Activated naive CD4-positive, alpha-beta T cell treated with anti-CD3 and anti-CD28 coated beads, Interleukin-2, amount 50 U/mL, for 72 hours (primary cell): ENCODE results near the gene MLPH. TPM values are rescaled to one million over a fixed set of nuclear protein-coding genes. Genes with fewer than 3 reads are reported as not detected.

Experiments
- ATAC-seq, 2 donors: fragments of 150-1000 bp; cut with Tn5 transposase; 2 replicates each; pipeline ENCODE4 v1.10.0; 2021; ENCODE audit warnings: mild to moderate bottlenecking in 2 of 2, moderate library complexity in 2 of 2
- DNase-seq, 2 donors: peaks; one replicate each; pipeline ENCODE4 v3.0.0; 2021 to 2022; ENCODE audit warnings: low spot score in 2 of 2
- H3K27ac Mint-ChIP-seq, 2 donors: one replicate each; pipeline ENCODE4 v1.8.0; 2022; ENCODE audit warnings: mild to moderate bottlenecking in 2 of 2, mixed read lengths in 2 of 2
- H3K36me3 Mint-ChIP-seq, 2 donors: one replicate each; pipeline ENCODE4 v1.8.0; 2022; ENCODE audit warnings: mixed read lengths in 2 of 2
- H3K9me3 Mint-ChIP-seq, 2 donors: one replicate each; pipeline ENCODE4 v1.8.0; 2022; ENCODE audit warnings: mixed read lengths in 2 of 2
- total RNA-seq, 2 donors: library from RNA; stranded (reverse); gene quantifications; one replicate each; pipeline ENCODE4 v1.2.3, GENCODE V29; 2022

The MLPH gene
- total RNA-seq, 2 donors from 2014 or later = not detected

DNA sequence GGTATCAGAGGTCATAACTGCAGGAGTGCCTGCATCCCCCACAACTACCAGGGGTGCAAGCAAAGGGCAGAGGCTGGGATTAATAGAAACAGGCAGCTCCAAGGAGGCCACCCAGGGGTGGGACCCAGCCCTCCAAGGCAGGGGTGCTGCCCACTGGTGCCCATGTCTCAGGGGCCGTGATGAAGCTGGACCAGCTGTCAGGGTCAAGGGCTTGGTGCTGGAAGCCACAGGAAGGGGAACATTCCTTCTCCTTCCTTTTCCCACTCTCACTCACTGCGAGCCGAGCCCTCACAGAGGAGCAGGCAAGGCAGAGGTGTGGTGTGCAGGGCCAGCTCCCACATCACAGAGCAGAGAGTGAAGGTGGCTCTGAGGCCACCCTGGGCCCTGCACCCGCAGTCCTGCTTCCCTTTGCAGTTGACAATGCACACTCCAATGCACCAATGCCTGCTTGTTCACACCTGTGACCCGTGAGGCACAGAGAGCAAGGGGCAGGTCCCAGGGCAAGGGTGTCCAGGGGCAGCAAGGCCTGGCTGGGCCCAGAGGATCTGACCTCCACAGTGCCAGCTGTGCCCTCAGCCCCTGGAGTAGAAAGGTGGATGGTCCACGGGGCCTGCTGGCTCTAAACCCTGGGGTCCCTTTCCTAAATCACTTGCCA lies 28.7 kb downstream of the MLPH start:
- H3K27ac Mint-ChIP-seq = peak overlapping the region in 1 of 2 donors; percentile 47
- H3K9me3 Mint-ChIP-seq = no peaks in the 10 kb centered on the region
- DNase-seq (no peak), ATAC-seq (no peak)
- H3K36me3 Mint-ChIP-seq = no peaks in the 10 kb centered on the region

DNA sequence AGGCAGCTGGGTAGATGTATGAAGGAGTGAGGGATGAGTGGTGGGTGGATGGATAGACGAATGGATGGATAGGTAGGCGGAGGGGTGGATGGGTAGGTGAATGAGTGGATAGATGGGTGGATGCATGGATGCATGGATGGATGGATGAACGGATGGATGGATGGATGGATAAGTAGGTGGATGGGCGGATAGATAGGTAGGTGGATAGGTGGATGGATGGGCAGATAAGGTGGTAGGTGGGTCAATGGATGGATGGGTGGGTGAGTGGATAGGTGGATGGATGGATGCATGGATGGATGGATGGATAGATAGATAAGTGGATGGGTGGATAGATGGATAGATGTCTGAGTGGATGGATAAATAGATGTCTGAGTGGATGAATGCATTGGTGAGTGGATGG lies 30.1 kb downstream of the MLPH start:
- no peak for ATAC-seq

GRCh38 chr2:237517990-237518389 lies 30.9 kb downstream of the MLPH start:
- no peak for ATAC-seq
- DNase-seq = no peak
- no peaks in the 10 kb centered on the region for H3K36me3 Mint-ChIP-seq
- no peak overlapping the region for H3K27ac Mint-ChIP-seq
- no peaks in the 10 kb centered on the region for H3K9me3 Mint-ChIP-seq

More for the DNA sequence above, 30.1 kb downstream of the MLPH start:
- Mint-ChIP-seq H3K36me3 (no peaks in the 10 kb centered on the region), H3K9me3 (no peaks in the 10 kb centered on the region), H3K27ac (no peak overlapping the region)
- DNase-seq = no peak

DNA sequence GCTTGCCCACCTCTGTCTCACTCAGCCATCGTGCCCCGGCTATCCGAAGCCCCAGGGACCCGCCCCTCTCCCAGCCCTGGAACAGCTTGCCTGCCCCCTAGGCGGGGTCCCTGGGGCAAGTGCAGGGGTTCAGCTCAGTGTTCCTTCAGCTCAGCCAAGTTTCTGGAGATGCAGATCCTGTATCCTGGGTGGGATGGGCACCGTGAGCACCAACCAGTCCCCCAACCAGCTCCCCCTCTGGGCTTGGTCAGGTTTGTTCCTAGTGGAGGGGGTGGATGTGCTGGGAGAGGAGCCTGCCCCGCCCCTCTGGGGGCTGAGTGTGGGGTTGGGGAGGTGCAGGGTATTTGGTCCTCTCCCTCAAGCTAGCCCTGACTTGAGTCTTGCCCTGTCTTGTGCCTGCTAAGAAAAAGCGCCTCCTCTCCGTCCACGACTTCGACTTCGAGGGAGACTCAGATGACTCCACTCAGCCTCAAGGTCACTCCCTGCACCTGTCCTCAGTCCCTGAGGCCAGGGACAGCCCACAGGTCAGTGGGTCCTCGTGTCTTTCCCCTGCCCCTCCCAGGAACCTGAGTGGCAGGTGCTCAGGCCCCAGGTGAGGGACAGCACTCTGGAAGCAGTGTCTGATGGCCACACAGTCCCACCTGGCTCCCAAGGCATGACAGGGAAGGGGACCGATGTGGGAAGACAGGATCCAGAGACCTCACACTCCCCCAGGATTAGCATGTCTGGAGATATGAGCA lies 32.6 kb downstream of the MLPH start:
- Mint-ChIP-seq H3K27ac (no peak overlapping the region), H3K36me3 (no peaks in the 10 kb centered on the region), H3K9me3 (no peaks in the 10 kb centered on the region)
- DNase-seq (no peak), ATAC-seq (no peak)

- Mint-ChIP-seq H3K36me3 (no peaks in the 10 kb centered on the region), H3K27ac (no peak overlapping the region), H3K9me3 (no peaks in the 10 kb centered on the region)
- ATAC-seq (no peak), DNase-seq (no peak)
Observed at GRCh38 chr2:237520290-237520689, 33.2 kb downstream of the MLPH start.

DNA sequence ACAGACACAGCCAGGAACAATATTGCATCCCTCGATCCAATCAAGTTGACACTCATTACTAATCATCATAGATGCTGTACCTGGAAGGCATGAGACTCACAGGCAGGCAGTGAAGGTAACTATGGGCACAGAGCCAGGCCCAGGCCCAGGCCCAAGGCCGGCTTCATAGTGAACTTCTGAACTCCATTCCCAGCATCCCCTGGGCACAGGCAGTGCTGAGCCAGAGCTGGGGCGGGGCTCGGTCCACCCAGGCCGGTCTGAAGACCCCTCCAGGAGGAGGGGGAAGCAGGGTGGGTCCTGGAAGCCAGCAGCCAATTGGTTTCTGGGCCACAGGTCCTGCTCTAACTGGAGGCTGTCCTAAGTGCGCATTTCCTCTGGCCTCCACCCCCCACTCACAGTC lies 37.6 kb downstream of the MLPH start:
- H3K9me3 Mint-ChIP-seq = no peaks in the 10 kb centered on the region

GRCh38 chr2:237525559-237526157 lies 38.6 kb downstream of the MLPH start:
- Mint-ChIP-seq H3K27ac (no peak overlapping the region), H3K9me3 (no peaks in the 10 kb centered on the region), H3K36me3 (no peaks in the 10 kb centered on the region)
- no peak for DNase-seq
- no peak for ATAC-seq

More for the DNA sequence above, 37.6 kb downstream of the MLPH start:
- DNase-seq (no peak), ATAC-seq (no peak)
- Mint-ChIP-seq H3K36me3 (no peaks in the 10 kb centered on the region), H3K27ac (no peak overlapping the region)

- H3K36me3 Mint-ChIP-seq = no peaks in the 10 kb centered on the region
- H3K27ac Mint-ChIP-seq = no peak overlapping the region
- no peak for ATAC-seq
- no peaks in the 10 kb centered on the region for H3K9me3 Mint-ChIP-seq
- no peak for DNase-seq
Observed at GRCh38 chr2:237527233-237527632, 40.2 kb downstream of the MLPH start.

- no peak for DNase-seq
- ATAC-seq = no peak
- Mint-ChIP-seq H3K36me3 (no peaks in the 10 kb centered on the region), H3K27ac (no peak overlapping the region), H3K9me3 (no peaks in the 10 kb centered on the region)
Observed at GRCh38 chr2:237527766-237528165, 40.7 kb downstream of the MLPH start.

DNA sequence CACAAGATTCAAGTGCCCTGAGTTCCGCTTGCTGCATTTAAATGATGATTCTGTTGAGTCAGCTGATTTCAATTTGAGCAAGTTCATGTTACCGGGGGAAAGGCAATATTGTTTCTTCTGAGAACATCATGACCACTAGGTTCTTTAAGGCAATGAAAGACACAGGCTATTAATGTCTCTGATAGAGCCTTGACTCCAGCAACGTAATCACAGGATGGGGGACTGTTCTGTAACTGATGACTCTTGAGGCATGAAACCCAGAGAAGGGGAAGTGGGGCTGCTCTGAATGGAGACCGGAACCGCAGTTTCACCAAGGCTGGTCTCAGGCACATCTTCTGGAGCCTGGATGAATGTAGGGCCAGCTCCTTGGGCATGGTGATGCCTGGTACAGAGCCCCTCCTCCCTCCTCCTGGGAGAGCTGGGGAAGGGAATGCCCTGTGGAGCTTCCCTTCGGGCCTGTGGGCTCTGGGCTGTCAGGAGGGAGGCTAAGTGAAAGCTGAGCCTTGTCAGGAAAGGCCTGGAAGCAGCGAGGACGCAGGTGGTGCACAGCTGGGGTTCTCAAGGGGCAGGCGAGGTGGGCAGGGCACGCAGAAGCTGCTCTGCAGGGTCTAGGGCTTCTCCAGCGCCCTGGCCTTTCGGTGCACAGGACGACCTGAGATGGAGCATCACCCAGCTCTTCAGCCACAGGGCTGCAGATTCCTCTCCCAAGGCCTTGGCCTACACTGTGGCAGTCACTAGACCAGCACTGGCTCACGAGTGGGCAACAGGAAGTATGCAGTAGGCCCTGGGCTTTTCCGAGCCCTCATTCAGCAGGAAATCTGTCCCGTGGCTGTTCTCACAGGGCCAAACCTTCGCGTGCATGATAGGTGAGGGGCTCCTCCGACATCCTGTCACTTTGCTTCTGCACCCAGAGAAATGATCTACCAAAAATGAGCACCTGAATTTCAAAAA lies 42.7 kb downstream of the MLPH start:
- ATAC-seq (no peak), DNase-seq (no peak)
- Mint-ChIP-seq H3K9me3 (no peaks in the 10 kb centered on the region), H3K36me3 (no peaks in the 10 kb centered on the region), H3K27ac (no peak overlapping the region)

DNA sequence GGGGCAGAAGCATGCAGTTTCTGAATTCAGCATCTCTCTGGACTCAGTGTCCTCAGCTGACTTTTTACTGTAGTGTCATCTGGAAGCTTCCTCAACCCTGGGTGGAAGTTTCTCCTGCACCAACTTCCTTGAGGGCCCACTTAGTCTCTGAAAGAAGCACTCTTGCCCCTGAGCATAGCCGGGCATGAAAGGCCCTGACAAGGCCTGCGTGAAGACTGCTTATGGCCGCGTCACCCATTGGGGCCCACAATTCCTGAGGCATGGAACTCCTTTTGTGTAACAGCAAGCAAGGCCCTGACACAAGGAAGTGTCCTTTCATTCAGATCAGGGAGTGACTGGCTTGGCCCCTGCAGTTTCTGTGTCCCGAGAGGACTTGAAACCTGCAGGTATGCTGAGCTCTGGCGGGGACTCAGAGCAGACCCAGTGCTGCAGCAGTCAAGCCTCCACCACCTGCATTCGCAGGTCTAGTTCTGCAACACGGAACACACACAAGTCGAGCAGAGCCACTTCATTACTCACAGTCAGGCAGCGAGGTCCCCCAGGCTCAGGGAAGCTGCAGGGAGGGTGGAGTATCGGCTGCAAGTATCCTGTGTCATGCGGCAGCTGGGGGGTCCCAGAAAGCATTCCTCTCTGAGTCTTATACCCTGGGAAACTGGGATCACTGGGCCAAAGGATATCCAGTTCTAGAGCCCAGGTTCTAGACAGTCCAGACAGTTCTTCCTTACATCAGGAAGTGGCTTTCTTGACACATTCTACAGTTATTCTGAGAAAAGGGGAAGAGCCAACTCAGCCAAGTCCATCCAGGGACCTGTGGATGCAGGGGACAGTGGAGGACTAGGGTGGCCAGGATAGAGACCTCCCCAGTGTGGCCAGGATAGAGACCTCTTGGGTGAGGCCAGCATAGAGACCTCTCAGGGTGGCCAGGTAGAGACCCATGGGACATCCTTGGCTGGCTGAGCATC lies 43.7 kb downstream of the MLPH start:
- no peak for DNase-seq
- no peak for ATAC-seq
- Mint-ChIP-seq H3K27ac (peak overlapping the region in 1 of 2 donors; percentile 44), H3K9me3 (no peaks in the 10 kb centered on the region), H3K36me3 (no peaks in the 10 kb centered on the region)

DNA sequence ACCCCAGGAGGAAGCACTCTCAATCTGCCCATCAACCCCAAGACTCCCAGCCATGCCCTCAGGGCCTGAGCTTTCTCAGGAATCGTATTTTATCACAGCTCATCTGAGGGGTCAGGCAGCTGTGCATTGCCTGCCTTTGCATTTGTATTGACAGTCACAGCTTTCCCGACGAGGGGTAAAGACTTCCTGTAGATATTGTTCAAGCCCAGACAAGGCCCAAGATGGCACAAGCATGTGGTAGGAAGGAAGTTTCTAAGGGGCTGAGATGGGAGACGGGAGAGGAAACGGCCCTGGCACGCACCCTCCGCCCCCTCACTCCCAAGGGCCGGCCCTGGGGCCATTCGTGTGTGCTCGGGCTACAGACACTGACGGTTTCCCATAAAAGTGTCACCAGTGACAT lies 45.1 kb downstream of the MLPH start:
- Mint-ChIP-seq H3K36me3 (no peaks in the 10 kb centered on the region), H3K9me3 (no peaks in the 10 kb centered on the region), H3K27ac (no peak overlapping the region)
- DNase-seq = no peak
- ATAC-seq = no peak

DNA sequence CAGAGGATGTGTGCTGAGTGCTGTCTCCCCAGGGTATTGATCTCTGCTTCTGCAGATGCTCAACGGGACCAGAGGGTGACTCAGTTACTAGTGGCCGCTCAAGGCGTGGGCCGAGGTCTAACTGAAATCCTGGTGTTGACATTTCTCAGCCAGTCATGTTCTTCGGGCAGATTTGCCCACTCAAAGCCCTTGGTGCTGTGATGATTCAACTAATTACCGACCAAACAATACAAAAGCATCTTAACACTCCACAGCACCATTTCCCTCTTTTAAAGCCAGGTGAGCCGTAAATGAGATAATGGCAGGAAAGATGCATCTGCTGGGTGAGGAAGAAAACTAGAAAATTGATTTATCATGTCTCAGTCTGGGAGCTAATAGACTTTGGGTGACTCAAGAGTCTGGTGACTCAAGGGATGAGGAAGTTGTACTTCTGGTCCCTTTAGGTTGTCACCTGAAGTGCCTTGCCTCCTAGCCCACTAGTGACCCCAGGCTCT lies 46.7 kb downstream of the MLPH start:
- Mint-ChIP-seq H3K36me3 (no peaks in the 10 kb centered on the region), H3K27ac (no peak overlapping the region), H3K9me3 (no peaks in the 10 kb centered on the region)
- ATAC-seq (no peak), DNase-seq (no peak)

- Mint-ChIP-seq H3K36me3 (no peaks in the 10 kb centered on the region), H3K27ac (no peak overlapping the region), H3K9me3 (no peaks in the 10 kb centered on the region)
- DNase-seq = no peak
- ATAC-seq = no peak
Observed at GRCh38 chr2:237534380-237534779, 47.3 kb downstream of the MLPH start.

- ATAC-seq = no peak
- Mint-ChIP-seq H3K27ac (no peak overlapping the region), H3K9me3 (no peaks in the 10 kb centered on the region), H3K36me3 (no peaks in the 10 kb centered on the region)
- DNase-seq = no peak
Observed at GRCh38 chr2:237535385-237536082, 48.5 kb downstream of the MLPH start.
